GM19351 (cell line): Measurements from ENCODE around the gene GPBP1.

Source experiments
- ATAC-seq: cut with Tn5 transposase; IDR thresholded peaks from one replicate; pipeline ENCODE4 v1.9.1; 2021; ENCODE audit warnings: mild to moderate bottlenecking, moderate library complexity; ENCODE audit not compliant: unreplicated experiment

GPBP1 gene

DNA sequence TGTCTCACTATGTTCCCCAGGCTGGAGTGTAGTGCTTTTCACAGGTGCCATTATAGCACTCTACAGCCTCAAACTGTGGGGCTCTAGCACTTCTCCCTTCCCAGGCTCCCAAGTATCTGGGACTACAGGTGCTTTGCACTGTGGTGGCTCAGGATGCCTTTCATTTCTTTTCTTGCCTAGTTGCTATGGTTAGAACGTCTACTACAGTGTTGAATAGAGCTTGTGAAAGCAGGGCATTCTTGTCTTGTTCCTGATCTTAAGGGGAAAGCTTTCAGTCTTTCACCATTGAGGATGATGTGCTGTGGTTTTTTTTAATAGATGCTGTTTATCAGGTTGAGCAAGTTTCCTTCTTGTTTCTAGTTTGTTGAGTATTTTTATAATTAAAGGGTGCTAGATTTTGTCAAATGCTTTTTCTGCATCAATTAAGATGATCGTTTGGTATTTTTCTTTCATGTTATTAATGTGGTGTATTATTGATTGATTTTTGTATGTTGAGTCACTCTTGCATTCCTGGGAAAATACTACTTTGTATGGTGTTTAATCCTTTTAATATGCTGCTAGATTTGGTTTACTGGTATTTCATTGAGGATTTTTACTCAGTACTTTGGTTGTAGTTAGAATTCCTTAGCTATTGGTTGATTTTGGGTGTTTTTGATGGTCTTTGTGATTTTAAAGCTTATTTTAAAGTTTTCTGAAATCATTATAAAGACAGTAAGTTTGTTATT lies 35.6 kb downstream of the GPBP1 start:
- no peak for ATAC-seq

DNA sequence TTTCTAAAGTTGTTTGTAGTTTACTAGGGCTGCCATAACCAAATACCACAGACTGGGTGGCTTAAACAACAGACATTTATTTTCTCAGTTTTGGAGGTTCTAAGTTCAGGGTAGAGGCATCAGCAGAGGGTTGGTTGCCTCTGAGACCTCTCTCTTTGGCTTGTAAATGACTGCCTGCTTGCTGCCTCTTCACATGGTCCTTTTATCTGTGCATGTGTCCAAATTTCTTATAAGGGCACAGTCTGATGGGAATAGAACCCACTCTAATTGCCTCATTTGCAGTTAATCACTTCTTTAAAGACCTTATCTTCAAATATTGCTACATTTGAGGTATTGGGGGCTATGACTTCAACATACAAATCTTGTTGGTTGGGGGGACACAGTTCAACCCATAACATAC lies 36.8 kb downstream of the GPBP1 start:
- ATAC-seq = no peak

GRCh38 chr5:57211039-57211438 lies 37.2 kb downstream of the GPBP1 start:
- ATAC-seq = no peak

- no peak for ATAC-seq
These were observed 41.9 kb downstream of the GPBP1 start for GRCh38 chr5:57215629-57216195.

DNA sequence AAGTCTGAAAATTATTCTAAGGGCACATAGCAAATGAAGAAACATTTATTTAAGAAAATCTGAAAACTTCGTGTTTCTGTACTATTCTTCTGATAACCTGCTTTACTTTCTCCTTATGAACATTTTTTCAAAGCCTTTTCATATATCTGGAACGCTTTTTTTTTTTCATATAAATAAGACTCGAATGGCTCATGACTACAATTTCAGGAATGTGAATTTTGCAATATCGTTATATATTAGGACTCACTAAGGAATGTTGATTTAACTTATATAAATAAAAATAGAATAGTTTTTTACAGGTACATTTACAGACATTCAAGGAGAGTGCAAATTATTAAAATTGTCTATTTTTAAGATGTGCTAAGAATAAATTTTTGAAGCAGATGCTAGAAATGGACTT lies 42.9 kb downstream of the GPBP1 start:
- no peak for ATAC-seq

DNA sequence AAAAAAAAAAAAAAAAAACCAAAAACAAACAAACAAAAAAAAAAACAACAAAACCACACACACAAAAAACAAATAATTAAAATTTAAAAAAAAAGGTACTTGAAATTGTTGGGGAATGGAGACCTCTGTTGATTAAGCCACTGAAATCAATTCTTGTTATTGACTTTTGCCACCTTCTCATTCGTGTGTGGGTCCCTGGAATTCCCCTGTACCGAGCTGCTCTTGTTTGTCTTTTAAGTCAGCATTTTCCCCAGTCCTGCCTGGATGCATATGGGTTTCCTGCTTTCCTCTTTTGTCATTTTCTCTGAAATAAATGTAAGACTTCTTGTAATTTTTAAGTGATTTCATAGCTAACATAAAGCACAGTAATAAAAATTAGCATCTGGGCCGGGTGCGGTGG lies 45.5 kb downstream of the GPBP1 start:
- ATAC-seq = no peak

GRCh38 chr5:57221049-57221568 lies 47.2 kb downstream of the GPBP1 start:
- ATAC-seq = peak; percentile 63

GRCh38 chr5:57225553-57225952 lies 51.7 kb downstream of the GPBP1 start:
- no peak for ATAC-seq

GRCh38 chr5:57229313-57229712 lies 55.5 kb downstream of the GPBP1 start:
- no peak for ATAC-seq

- no peak for ATAC-seq
These were observed 57.7 kb downstream of the GPBP1 start for GRCh38 chr5:57231607-57232006.

DNA sequence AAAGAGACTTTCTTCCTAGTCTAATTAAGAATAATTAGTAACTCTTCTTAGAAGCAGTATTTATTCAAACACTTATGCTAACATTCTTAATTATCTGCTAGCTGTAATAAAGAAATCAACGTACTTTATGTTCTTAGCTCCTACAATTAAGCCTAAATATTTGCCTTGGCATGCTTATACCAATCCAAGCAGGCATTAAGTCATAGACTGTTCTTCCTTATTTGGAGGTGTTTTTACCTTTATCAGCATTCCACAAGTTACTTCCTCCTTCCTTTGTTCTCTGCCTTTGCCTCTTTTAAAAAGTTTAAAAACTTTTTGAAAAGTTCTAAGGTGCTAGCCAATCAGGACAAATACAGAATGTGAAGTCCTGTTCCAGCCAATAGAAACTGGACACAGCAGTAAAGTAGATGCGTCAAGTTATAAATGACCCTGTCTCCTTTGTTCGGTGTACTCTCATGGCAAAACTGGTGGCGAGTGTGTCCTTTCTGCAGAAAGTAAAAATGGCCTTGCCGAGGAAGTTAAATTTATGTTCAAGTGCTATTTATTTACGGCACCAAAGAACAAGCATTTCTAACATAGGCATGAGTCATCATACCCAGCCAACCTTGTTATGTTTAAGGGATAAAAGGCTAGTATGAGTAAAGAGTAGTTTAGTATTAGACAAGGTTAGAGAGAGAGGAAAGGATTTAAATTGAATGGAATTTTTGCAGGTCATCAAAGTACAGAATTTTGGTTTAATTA lies 58.6 kb downstream of the GPBP1 start:
- ATAC-seq = no peak

GRCh38 chr5:57243286-57244137 lies 69.7 kb downstream of the GPBP1 start:
- peak; percentile 64 for ATAC-seq

DNA sequence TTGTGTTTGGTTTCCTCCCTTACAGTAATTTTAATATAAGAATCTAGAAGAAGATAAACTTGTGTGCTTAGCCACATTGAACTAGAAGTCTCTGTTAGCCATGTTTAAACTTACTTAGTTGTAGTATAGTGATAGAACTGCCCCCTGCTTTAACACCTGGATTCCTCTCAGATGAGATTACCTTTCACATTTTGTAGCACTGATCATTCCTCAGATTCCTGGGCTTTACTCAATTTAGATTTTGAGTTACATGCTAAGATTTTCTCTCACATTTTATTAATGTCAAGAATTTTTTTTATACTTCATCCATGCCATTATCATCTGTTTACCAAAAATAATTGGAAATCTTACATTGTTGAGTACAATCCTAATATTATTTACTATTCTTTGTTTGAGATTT lies 70.5 kb downstream of the GPBP1 start:
- no peak for ATAC-seq

DNA sequence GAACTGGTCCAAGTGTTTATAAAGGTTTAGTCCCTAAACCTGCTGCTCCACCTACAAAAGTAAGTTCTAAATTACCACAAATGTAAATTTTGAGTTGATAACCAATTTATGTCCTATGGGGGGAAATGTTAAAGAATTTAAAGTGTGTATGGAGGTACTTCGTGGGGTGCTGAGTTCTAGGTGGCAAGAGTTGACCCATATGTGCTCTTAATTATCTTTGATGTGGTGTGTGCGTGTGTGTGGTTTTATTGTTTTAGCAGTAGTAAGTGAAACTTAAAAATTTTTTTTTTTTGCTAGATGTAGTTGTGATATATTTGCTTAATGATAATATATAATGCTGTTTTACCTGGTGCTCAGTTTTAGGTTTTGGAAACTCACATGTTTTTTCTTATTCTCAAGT lies 72.6 kb downstream of the GPBP1 start:
- ATAC-seq = no peak

DNA sequence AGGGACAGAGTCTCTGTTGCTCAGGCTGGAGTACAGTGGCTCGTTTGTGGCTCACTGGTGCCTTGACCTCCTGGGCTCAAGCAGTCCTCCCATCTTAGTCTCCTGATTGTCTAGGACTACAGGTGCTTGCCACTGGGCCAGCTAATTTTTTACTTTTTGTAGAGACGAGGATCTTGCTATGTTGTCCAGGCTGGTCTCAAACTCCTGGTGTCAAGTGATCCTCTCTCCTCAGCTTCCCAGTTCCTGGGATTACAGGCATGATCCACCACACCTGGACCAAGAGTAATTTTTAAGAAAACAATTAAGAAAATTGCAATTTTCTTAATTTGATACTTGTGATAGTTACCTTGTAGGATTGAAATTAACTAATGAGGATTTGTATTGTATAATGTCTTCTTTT lies 73.9 kb downstream of the GPBP1 start:
- no peak for ATAC-seq

DNA sequence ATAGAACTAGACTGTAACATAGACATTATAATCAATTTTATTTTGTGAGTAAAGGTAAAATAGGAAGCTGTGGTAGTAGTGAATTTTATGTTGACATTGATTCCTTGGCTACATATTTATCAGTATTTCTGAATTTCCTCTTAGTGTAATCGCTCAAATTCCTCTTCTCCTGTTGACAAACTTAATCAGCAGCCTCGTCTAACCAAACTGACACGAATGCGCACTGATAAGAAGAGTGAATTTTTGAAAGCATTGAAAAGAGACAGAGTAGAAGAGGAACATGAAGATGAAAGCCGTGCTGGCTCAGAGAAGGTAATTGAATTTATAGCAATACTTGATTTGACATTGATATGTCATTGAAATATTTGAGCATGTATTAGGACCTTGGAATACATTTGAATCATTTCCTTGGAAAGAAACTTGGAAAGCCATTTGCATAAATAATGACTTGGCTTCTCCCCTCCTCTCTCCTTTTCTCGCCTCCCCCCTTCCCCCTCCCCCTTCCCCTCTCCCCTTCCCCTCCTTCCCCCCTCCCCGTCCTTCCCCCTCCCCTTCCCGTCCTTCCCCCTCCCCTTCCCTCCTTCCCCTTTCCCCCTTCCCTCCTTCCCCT lies 75.5 kb downstream of the GPBP1 start:
- no peak for ATAC-seq

- no peak for ATAC-seq
These were observed 84.2 kb downstream of the GPBP1 start for GRCh38 chr5:57258052-57258451.

- no peak for ATAC-seq
These were observed 85.1 kb downstream of the GPBP1 start for GRCh38 chr5:57258943-57259342.

DNA sequence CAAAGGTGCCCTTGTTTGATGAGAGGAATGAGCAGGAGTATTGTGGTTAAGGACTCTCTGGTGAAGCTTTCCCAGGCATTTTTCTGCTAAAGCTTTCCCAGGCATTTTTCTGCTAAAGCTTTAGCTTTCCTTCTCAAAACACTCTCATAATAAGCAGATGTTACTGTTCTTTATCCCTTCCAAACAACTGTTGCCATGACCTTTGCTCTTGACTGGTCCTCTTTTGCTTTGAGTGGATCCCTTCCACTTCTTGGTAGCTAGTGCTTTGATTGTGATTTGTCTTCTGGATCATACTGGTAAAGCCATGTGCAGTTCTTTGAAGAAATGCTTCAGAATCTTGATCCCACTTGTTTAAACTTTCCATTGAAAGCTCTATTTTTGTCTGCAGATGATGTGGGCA lies 85.8 kb downstream of the GPBP1 start:
- no peak for ATAC-seq

DNA sequence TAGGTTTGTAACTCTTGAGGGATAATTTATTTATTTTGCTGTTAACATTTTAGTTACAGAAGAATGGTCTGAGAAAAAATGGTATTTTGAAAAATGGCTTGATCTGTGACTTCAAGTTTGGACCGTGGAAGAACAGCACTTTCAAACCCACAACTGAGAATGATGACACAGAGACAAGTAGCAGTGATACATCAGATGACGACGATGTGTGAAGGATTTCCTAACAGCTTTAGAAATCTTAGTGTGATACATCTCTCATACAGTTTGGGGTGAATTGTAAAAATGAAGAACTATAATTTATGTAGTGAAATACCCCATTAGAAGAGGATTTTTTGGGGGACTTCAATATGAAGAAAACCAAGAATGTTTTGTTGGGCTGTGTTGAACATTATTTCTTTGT lies 88.7 kb downstream of the GPBP1 start:
- no peak for ATAC-seq

DNA sequence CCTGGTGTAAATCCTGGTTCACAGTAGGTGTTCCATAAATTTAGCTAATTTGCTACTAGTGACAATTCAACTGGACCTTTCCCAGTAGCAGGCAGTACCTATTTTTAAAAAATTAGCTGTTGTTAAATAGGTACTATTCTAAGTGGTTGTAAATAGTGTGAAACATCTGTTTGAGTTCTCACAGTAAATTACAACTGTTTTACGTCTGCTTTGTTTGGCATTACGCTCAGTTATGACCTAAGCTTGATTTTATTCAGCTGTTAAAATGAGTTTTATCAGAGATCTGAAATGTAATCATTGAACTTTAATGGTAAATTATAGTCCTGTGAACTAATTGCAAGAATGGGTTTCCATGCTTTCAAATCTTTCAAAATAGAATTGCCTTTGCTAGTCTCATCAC lies 93.9 kb downstream of the GPBP1 start:
- ATAC-seq = no peak
